WTC11 (cell line): Measurements from ENCODE around the gene MCFD2. TPM values are rescaled to one million over a fixed set of nuclear protein-coding genes. Genes with fewer than 3 reads are reported as not detected.

Experiments
- ATAC-seq: fragments of 200-7000 bp; cut with Tn5 transposase; 2 replicates; pipeline ENCODE4 v1.10.0; 2021; ENCODE audit warnings: mild to moderate bottlenecking, moderate library complexity
- CTCF ChIA-PET: fragments of 300-600 bp; sonication (Branson Sonifier 250); formaldehyde crosslinking; loops from one replicate; lab custom pipeline; 2021; ENCODE audit warnings: antibody characterized with exemption; lab: Charles Lee
- POLR2A ChIA-PET: fragments of 350-600 bp; sonication (Branson Sonifier 250); formaldehyde crosslinking; loops from one replicate; lab custom pipeline; 2021; ENCODE audit warnings: antibody characterized with exemption; lab: Charles Lee
- DNase-seq: peaks from one replicate; pipeline ENCODE4 v3.0.0; 2021; ENCODE audit warnings: low spot score
- H3K27ac Mint-ChIP-seq: 2 replicates; pipeline ENCODE4 v1.8.0; 2021; ENCODE audit warnings: mixed read lengths
- H3K27me3 Mint-ChIP-seq: 2 replicates; pipeline ENCODE4 v1.8.0; 2021; ENCODE audit warnings: low read depth, mild to moderate bottlenecking, moderate library complexity, mixed read lengths
- H3K36me3 Mint-ChIP-seq: 2 replicates; pipeline ENCODE4 v1.8.0; 2021; ENCODE audit warnings: mixed read lengths
- H3K4me1 Mint-ChIP-seq: 2 replicates; pipeline ENCODE4 v1.8.0; 2022; ENCODE audit warnings: mixed read lengths
- H3K4me3 Mint-ChIP-seq: 2 replicates; pipeline ENCODE4 v1.8.0; 2021; ENCODE audit warnings: mild to moderate bottlenecking, moderate library complexity, mixed read lengths
- H3K9me3 Mint-ChIP-seq: 2 replicates; pipeline ENCODE4 v1.8.0; 2021; ENCODE audit warnings: mixed read lengths
- CBFB ChIP-seq: sonication (generic); formaldehyde crosslinking; IDR thresholded peaks from 2 replicates; pipeline ENCODE4 v1.8.1; 2022; ENCODE audit warnings: mild to moderate bottlenecking, low read depth, missing genetic modification reagents
- EMX1 ChIP-seq: fragments of 250-450 bp; sonication (Bioruptor Pico); IDR thresholded peaks from 2 replicates; pipeline ENCODE4 v1.8.0; 2021; ENCODE audit warnings: mild to moderate bottlenecking
- GABPB1 ChIP-seq: sonication (generic); formaldehyde crosslinking; IDR thresholded peaks from 2 replicates; pipeline ENCODE4 v1.8.1; 2023; ENCODE audit warnings: mild to moderate bottlenecking, missing genetic modification reagents
- GRHL2 ChIP-seq: fragments of 250-450 bp; sonication (Bioruptor Pico); IDR thresholded peaks from 2 replicates; pipeline ENCODE4 v1.8.0; 2022; ENCODE audit warnings: mild to moderate bottlenecking, moderate library complexity; ENCODE audit not compliant: insufficient replicate concordance, severe bottlenecking
- HMGA2 ChIP-seq: fragments of 250-450 bp; sonication (Bioruptor Pico); IDR thresholded peaks from 2 replicates; pipeline ENCODE4 v1.4.0; 2021; ENCODE audit warnings: mild to moderate bottlenecking, moderate library complexity
- IRF1 ChIP-seq: sonication (generic); formaldehyde crosslinking; IDR thresholded peaks from 2 replicates; pipeline ENCODE4 v1.8.0; 2023; ENCODE audit warnings: missing genetic modification reagents
- JAZF1 ChIP-seq: fragments of 250-450 bp; sonication (Bioruptor Pico); IDR thresholded peaks from 2 replicates; pipeline ENCODE4 v1.9.0; 2021; ENCODE audit warnings: moderate library complexity, mild to moderate bottlenecking, inconsistent platforms
- NFATC4 ChIP-seq: fragments of 250-450 bp; sonication (Bioruptor Pico); IDR thresholded peaks from 2 replicates; pipeline ENCODE4 v1.9.0; 2021; ENCODE audit warnings: mild to moderate bottlenecking
- NR3C1 ChIP-seq: sonication (generic); formaldehyde crosslinking; conservative IDR thresholded peaks from 2 replicates; pipeline ENCODE4 v1.8.1; 2023; ENCODE audit warnings: low read depth, mild to moderate bottlenecking, missing genetic modification reagents
- PRRX2 ChIP-seq: fragments of 250-450 bp; sonication (Bioruptor Pico); IDR thresholded peaks from 2 replicates; pipeline ENCODE4 v1.8.0; 2021; ENCODE audit warnings: mild to moderate bottlenecking
- RELA ChIP-seq: sonication (generic); formaldehyde crosslinking; IDR thresholded peaks from 2 replicates; pipeline ENCODE4 v1.8.1; 2022; ENCODE audit warnings: missing genetic modification reagents, mild to moderate bottlenecking, borderline replicate concordance
- RORB ChIP-seq: fragments of 250-450 bp; sonication (Bioruptor Pico); IDR thresholded peaks from 2 replicates; pipeline ENCODE4 v1.9.0; 2021; ENCODE audit warnings: mild to moderate bottlenecking
- SMAD3 ChIP-seq: sonication (generic); formaldehyde crosslinking; IDR thresholded peaks from 2 replicates; pipeline ENCODE4 v1.8.0; 2022; ENCODE audit warnings: missing genetic modification reagents, mild to moderate bottlenecking, borderline replicate concordance
- SOX15 ChIP-seq: fragments of 250-450 bp; sonication (Bioruptor Pico); IDR thresholded peaks from 2 replicates; pipeline ENCODE4 v1.9.0; 2021; ENCODE audit warnings: mild to moderate bottlenecking
- TEAD4 ChIP-seq: sonication (generic); formaldehyde crosslinking; IDR thresholded peaks from 2 replicates; pipeline ENCODE4 v1.8.0; 2022; ENCODE audit warnings: mild to moderate bottlenecking, missing genetic modification reagents
- ZBTB21 ChIP-seq: sonication (generic); formaldehyde crosslinking; IDR thresholded peaks from 2 replicates; pipeline ENCODE4 v1.8.1; 2023; ENCODE audit warnings: mild to moderate bottlenecking, missing genetic modification reagents, borderline replicate concordance
- ZNF121 ChIP-seq: sonication (generic); formaldehyde crosslinking; IDR thresholded peaks from 2 replicates; pipeline ENCODE4 v1.8.0; 2023; ENCODE audit warnings: missing genetic modification reagents
- ZNF138 ChIP-seq: sonication (generic); formaldehyde crosslinking; conservative IDR thresholded peaks from 2 replicates; pipeline ENCODE4 v1.8.1; 2022; ENCODE audit warnings: mild to moderate bottlenecking, moderate library complexity, missing genetic modification reagents
- ZNF317 ChIP-seq: sonication (generic); formaldehyde crosslinking; IDR thresholded peaks from 2 replicates; pipeline ENCODE4 v1.8.1; 2023; ENCODE audit warnings: low read depth, mild to moderate bottlenecking, moderate library complexity, missing genetic modification reagents, borderline replicate concordance
- ZNF423 ChIP-seq: fragments of 250-450 bp; sonication (Bioruptor Pico); IDR thresholded peaks from 2 replicates; pipeline ENCODE4 v2.1.2; 2022; ENCODE audit warnings: mild to moderate bottlenecking, moderate library complexity
- total RNA-seq: library from RNA; stranded (reverse); gene quantifications from 3 replicates; pipeline ENCODE4 v1.2.3, GENCODE V29; 2021
- TF ChIP-seq, protein P1 (sequence below): sonication (generic); formaldehyde crosslinking; IDR thresholded peaks from 2 replicates; pipeline ENCODE4 v1.8.1; 2023; ENCODE audit warnings: mild to moderate bottlenecking, moderate library complexity, missing genetic modification reagents
- TF ChIP-seq, protein P2 (sequence below): sonication (generic); formaldehyde crosslinking; IDR thresholded peaks from 2 replicates; pipeline ENCODE4 v1.8.0; 2022; ENCODE audit warnings: mild to moderate bottlenecking, missing genetic modification reagents
- TF ChIP-seq, protein P3 (sequence below): sonication (generic); formaldehyde crosslinking; IDR thresholded peaks from 2 replicates; pipeline ENCODE4 v1.8.0; 2022; ENCODE audit warnings: mild to moderate bottlenecking, missing genetic modification reagents

MCFD2 gene
- total RNA-seq, 1 experiment from 2014 or later, result 68.1 TPM

GRCh38 chr2:46954951-46955571 lies 39.5 kb upstream of the MCFD2 start:
- TF ChIP-seq CBFB (CRISPR knock-in tag) (no peak), TEAD4 (CRISPR knock-in tag) (no peak), ZBTB21 (CRISPR knock-in tag) (no peak), ZNF423 (CRISPR knock-in tag) (no peak), ZNF138 (CRISPR knock-in tag) (no peak), PRRX2 (CRISPR knock-in tag) (no peak), NR3C1 (CRISPR knock-in tag) (no peak), SOX15 (CRISPR knock-in tag) (no peak), ZNF121 (CRISPR knock-in tag) (no peak)
- no peak overlapping the region for H3K4me3 Mint-ChIP-seq
- no peaks in the 10 kb centered on the region for H3K27me3 Mint-ChIP-seq
- peaks cover 19% of the 10 kb centered on the region for H3K36me3 Mint-ChIP-seq
- peaks cover 13% of the 10 kb centered on the region for H3K4me1 Mint-ChIP-seq
- ATAC-seq (no peak), DNase-seq (no peak)
- 0 out of 2 replicates have a peak overlapping the region, but pooled peaks have one; percentile 41 for H3K27ac Mint-ChIP-seq
- no peaks in the 10 kb centered on the region for H3K9me3 Mint-ChIP-seq
- ChIA-PET CTCF (interaction anchor here (0.6 kb wide), 1 partner anchor 26 kb away, joined by 3 read pairs; no protein-coding TSS in a partner anchor), POLR2A (no interaction called here)

DNA sequence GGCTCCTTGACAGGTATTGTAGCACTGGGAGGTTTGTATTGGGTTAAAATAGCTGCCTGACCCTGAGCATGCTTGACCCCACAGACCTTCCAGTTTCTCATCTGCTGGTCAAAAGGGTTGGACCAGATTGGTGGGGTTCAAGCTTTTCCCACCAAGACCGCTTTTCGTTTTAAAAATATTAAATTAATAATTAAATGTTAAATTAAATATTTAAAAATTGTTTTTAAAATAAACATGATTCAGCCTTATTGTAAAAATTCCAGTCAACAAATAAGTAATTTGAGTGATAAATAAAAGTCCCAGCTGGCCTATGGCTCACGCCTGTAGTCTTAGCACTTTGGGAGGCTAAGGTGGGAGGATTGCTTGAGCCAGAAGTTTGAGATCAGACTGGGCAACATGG lies 36.6 kb upstream of the MCFD2 start:
- ATAC-seq (no peak), DNase-seq (no peak)
- Mint-ChIP-seq H3K36me3 (peaks cover 17% of the 10 kb centered on the region), H3K9me3 (no peaks in the 10 kb centered on the region), H3K27ac (no peak overlapping the region), H3K27me3 (no peaks in the 10 kb centered on the region), H3K4me3 (no peak overlapping the region), H3K4me1 (peaks cover 16% of the 10 kb centered on the region)
- POLR2A ChIA-PET, result no interaction called here
- CTCF ChIA-PET, result interaction anchor here (1.5 kb wide), 1 partner anchor 33 kb away, joined by 5 read pairs; no protein-coding TSS in a partner anchor
- TF ChIP-seq GABPB1, result no peak
- no peak for TF ChIP-seq EMX1 (CRISPR knock-in tag)
- no peak for TF ChIP-seq SMAD3 (CRISPR knock-in tag)
- peak; percentile 93 for TF ChIP-seq HMGA2 (CRISPR knock-in tag)

DNA sequence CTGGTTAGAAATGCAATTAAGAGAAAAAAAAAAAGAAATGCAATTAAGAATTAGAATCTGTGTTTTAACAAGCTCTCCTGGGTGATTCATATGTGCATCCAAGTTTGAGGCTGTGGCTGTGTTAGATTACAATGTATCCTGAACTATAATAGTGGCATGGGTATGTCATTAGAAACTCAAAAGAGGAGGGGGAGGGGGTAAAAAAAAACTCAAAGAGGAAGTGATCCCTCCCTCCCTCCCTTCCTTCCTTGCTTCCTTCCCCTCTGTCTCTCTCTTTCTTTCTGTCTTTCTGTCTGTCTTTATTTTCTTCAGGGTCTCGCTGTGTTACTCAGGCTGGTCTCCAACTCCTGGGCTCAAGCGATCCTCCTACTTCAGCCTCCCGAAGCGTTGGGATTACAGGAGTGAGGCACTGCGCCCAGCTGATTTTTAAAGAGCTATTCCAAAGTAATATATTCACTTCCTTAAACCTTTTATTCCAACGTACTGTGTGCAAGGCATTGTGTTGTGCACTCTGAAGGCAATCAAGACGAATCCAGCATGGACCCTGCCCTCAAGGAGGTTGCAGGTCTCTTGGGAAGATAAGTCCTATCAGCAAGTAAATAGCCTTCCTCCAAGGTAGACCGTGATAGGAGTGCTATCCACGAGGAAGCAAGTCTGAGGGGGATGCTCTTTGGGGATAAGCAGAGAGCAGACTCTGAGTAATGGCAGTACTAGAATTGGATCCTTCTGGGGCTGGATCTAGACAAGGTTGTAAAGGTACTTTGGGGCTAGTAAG lies 35.9 kb upstream of the MCFD2 start:
- Mint-ChIP-seq H3K9me3 (no peaks in the 10 kb centered on the region), H3K4me1 (peaks cover 20% of the 10 kb centered on the region), H3K27me3 (no peaks in the 10 kb centered on the region), H3K36me3 (peaks cover 11% of the 10 kb centered on the region)
- ATAC-seq (no peak), DNase-seq (no peak)
- CTCF ChIA-PET, result interaction anchor here (1.2 to 1.5 kb wide), 3 partner anchors 33 to 371 kb away, joined by 3 to 5 read pairs (median 3); no protein-coding TSS in a partner anchor
- TF ChIP-seq SMAD3 (CRISPR knock-in tag) (no peak), RORB (CRISPR knock-in tag) (no peak), RELA (CRISPR knock-in tag) (no peak), JAZF1 (CRISPR knock-in tag) (no peak), NFATC4 (no peak), GRHL2 (CRISPR knock-in tag) (no peak), IRF1 (CRISPR knock-in tag) (no peak), ZNF317 (CRISPR knock-in tag) (no peak)
- TF ChIP-seq, protein P1, sequence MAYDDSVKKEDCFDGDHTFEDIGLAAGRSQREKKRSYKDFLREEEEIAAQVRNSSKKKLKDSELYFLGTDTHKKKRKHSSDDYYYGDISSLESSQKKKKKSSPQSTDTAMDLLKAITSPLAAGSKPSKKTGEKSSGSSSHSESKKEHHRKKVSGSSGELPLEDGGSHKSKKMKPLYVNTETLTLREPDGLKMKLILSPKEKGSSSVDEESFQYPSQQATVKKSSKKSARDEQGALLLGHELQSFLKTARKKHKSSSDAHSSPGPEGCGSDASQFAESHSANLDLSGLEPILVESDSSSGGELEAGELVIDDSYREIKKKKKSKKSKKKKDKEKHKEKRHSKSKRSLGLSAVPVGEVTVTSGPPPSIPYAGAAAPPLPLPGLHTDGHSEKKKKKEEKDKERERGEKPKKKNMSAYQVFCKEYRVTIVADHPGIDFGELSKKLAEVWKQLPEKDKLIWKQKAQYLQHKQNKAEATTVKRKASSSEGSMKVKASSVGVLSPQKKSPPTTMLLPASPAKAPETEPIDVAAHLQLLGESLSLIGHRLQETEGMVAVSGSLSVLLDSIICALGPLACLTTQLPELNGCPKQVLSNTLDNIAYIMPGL (CRISPR knock-in tag), result no peak
- TF ChIP-seq, protein P2, sequence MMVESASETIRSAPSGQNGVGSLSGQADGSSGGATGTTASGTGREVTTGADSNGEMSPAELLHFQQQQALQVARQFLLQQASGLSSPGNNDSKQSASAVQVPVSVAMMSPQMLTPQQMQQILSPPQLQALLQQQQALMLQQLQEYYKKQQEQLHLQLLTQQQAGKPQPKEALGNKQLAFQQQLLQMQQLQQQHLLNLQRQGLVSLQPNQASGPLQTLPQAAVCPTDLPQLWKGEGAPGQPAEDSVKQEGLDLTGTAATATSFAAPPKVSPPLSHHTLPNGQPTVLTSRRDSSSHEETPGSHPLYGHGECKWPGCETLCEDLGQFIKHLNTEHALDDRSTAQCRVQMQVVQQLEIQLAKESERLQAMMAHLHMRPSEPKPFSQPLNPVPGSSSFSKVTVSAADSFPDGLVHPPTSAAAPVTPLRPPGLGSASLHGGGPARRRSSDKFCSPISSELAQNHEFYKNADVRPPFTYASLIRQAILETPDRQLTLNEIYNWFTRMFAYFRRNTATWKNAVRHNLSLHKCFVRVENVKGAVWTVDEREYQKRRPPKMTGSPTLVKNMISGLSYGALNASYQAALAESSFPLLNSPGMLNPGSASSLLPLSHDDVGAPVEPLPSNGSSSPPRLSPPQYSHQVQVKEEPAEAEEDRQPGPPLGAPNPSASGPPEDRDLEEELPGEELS (CRISPR knock-in tag), result no peak
- TF ChIP-seq, protein P3, sequence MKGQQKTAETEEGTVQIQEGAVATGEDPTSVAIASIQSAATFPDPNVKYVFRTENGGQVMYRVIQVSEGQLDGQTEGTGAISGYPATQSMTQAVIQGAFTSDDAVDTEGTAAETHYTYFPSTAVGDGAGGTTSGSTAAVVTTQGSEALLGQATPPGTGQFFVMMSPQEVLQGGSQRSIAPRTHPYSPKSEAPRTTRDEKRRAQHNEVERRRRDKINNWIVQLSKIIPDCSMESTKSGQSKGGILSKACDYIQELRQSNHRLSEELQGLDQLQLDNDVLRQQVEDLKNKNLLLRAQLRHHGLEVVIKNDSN, result no peak
- TF ChIP-seq, all 79 proteins: peak for 0
- Mint-ChIP-seq H3K27ac (peak overlapping the region; percentile 28; the same call in 1 of the 2 replicates), H3K4me3 (no peak overlapping the region)
- POLR2A ChIA-PET, result interaction anchor here (0.6 kb wide), 1 partner anchor 216 kb away, joined by 8 read pairs; no protein-coding TSS in a partner anchor
